ENCODE results near the gene DDX47.
A peak's percentile ranks its signal among the peaks of the same experiment; 100 is the strongest.

The DDX47 gene

GRCh38 chr12:12788675-12789368 is 24.3 kb upstream of the DDX47 start:
- TF ChIP-seq RARB (CRISPR knock-in tag; IDR thresholded peaks at IDR 0.05), result no peak
- no peak for TF ChIP-seq ZFP3 (CRISPR knock-in tag; IDR thresholded peaks at IDR 0.05)
- TF ChIP-seq ZC3H10 (CRISPR knock-in tag; IDR thresholded peaks at IDR 0.05), result no peak
- ATAC-seq, result peak; percentile 71

DNA sequence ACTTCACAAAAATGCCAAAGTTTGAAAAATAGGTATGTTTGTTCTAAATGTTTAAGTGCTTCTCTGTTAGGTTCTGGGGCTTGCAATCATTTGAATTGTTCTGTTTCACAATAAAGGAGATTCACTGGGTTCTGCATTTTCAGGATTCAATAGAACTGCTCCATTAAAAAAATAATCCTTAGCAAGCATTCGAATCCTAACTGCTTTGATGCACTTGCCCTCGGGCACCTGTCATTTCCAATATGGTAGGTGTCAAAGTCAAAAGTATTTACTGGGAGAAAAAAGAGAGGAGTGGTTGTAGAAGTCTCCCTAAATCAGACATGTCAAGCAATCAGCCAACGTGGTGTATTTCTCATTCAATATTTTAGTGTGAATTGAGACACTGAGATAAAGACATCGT is 22.2 kb upstream of the DDX47 start:
- TF ChIP-seq RARB (CRISPR knock-in tag; IDR thresholded peaks at IDR 0.05), result no peak
- ATAC-seq, result no peak

DNA sequence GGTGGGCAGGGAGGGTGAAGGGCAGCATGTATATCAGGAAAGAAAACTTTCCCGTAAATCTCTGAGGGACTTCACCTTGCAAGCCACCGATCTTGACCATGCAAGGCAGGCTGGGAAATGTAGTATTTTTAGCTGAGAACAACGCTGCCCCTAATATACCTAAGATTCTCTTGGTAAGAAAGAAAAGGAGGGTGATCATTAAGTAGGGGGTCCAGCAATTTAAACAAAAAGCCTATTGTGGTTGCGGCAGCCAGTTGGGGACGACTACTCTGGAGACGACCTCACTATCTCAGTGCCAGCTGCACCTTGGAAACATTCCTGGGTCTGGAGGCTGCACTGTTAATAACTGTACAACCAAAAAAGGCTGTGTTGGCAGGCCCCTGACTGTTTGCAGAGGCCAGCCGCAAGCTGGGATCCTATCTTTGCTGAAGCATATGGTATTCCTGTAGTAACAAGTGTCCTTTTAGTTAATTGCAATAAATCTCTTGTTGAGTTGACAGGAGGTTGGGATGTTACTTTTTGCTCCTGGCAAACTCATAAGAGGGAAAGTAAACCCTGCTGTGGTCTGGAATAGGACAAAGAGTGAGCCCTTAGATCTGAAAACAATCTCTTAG is 21.3 kb upstream of the DDX47 start:
- peak; percentile 74 for TF ChIP-seq ISL1 (CRISPR knock-in tag; IDR thresholded peaks at IDR 0.05)
- no peak for TF ChIP-seq ZC3H10 (CRISPR knock-in tag; IDR thresholded peaks at IDR 0.05)
- no peak for TF ChIP-seq ZFP30 (CRISPR knock-in tag; IDR thresholded peaks at IDR 0.05)
- peak; percentile 46; the same call in 1 of the 2 replicates for TF ChIP-seq TSHZ2 (CRISPR knock-in tag; IDR thresholded peaks at IDR 0.05)
- no peak for TF ChIP-seq ZFP3 (CRISPR knock-in tag; IDR thresholded peaks at IDR 0.05)
- TF ChIP-seq SNAI2 (CRISPR knock-in tag; IDR thresholded peaks at IDR 0.05), result peak; percentile 94; the same call in 1 of the 2 replicates
- no peak for TF ChIP-seq BACH2 (CRISPR knock-in tag; IDR thresholded peaks at IDR 0.05; ENCODE audit: borderline replicate concordance)
- no peak for TF ChIP-seq RARB (CRISPR knock-in tag; IDR thresholded peaks at IDR 0.05)
- TF ChIP-seq TCF4 (CRISPR knock-in tag; IDR thresholded peaks at IDR 0.05; ENCODE audit: borderline replicate concordance), result peak; percentile 55
- no peak for TF ChIP-seq ARNTL (CRISPR knock-in tag; IDR thresholded peaks at IDR 0.05; ENCODE audit: borderline replicate concordance, low read depth)
- no peak for TF ChIP-seq GLIS3 (CRISPR knock-in tag; IDR thresholded peaks at IDR 0.05)
- TF ChIP-seq, protein P1, sequence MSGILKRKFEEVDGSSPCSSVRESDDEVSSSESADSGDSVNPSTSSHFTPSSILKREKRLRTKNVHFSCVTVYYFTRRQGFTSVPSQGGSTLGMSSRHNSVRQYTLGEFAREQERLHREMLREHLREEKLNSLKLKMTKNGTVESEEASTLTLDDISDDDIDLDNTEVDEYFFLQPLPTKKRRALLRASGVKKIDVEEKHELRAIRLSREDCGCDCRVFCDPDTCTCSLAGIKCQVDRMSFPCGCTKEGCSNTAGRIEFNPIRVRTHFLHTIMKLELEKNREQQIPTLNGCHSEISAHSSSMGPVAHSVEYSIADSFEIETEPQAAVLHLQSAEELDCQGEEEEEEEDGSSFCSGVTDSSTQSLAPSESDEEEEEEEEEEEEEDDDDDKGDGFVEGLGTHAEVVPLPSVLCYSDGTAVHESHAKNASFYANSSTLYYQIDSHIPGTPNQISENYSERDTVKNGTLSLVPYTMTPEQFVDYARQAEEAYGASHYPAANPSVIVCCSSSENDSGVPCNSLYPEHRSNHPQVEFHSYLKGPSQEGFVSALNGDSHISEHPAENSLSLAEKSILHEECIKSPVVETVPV (CRISPR knock-in tag; IDR thresholded peaks at IDR 0.05), result no peak
- ATAC-seq, result peak; percentile 77

GRCh38 chr12:12792421-12792820 is 20.7 kb upstream of the DDX47 start:
- no peak; the same call in 2 of the 3 replicates for ATAC-seq
- TF ChIP-seq OSR1 (CRISPR knock-in tag; IDR thresholded peaks at IDR 0.05) (no peak), RARB (CRISPR knock-in tag; IDR thresholded peaks at IDR 0.05) (no peak), ESRRG (CRISPR knock-in tag; IDR thresholded peaks at IDR 0.05) (no peak), POU6F1 (CRISPR knock-in tag; IDR thresholded peaks at IDR 0.05; ENCODE audit: borderline replicate concordance, low read depth) (no peak), ZNF565 (CRISPR knock-in tag; conservative IDR thresholded peaks at IDR 0.05; ENCODE audit: low read depth) (no peak), ZFP3 (CRISPR knock-in tag; IDR thresholded peaks at IDR 0.05) (no peak), PATZ1 (CRISPR knock-in tag; IDR thresholded peaks at IDR 0.05; ENCODE audit: borderline replicate concordance) (no peak), ZNF8 (CRISPR knock-in tag; IDR thresholded peaks at IDR 0.05) (no peak), PPARA (CRISPR knock-in tag; IDR thresholded peaks at IDR 0.05; ENCODE audit: borderline replicate concordance) (no peak), TCF4 (CRISPR knock-in tag; IDR thresholded peaks at IDR 0.05; ENCODE audit: borderline replicate concordance) (no peak; the same call in 1 of the 2 replicates), CSDC2 (CRISPR knock-in tag; IDR thresholded peaks at IDR 0.05) (no peak), SNAI2 (CRISPR knock-in tag; IDR thresholded peaks at IDR 0.05) (no peak), ZC3H10 (CRISPR knock-in tag; IDR thresholded peaks at IDR 0.05) (no peak), TOX (CRISPR knock-in tag; IDR thresholded peaks at IDR 0.05; ENCODE audit: borderline replicate concordance) (no peak), ZFP30 (CRISPR knock-in tag; IDR thresholded peaks at IDR 0.05) (no peak), TSHZ2 (CRISPR knock-in tag; IDR thresholded peaks at IDR 0.05) (no peak), ISL1 (CRISPR knock-in tag; IDR thresholded peaks at IDR 0.05) (no peak), CREB5 (CRISPR knock-in tag; IDR thresholded peaks at IDR 0.05; ENCODE audit: low read depth) (no peak)
